H1 (cell line): ENCODE data around the gene LTC4S. TPM values are rescaled to one million over a fixed set of nuclear protein-coding genes. Genes with fewer than 3 reads are reported as not detected.

Source experiments
- CTCF ChIA-PET: fragments of 300-600 bp; sonication (Branson Sonifier 250); formaldehyde crosslinking; loops from one replicate; lab custom pipeline; 2021; ENCODE audit not compliant: partially characterized antibody; lab: Charles Lee
- POLR2A ChIA-PET: fragments of 300-600 bp; sonication (Branson Sonifier 250); formaldehyde crosslinking; loops from one replicate; lab custom pipeline; 2021; ENCODE audit warnings: inconsistent platforms; ENCODE audit not compliant: partially characterized antibody; lab: Charles Lee
- DNase-seq, 2 experiments: peaks; one replicate each; pipeline versions ENCODE4 v3.0.0 to v3.0.0-alpha.2; 2010 to 2022; ENCODE audit warnings: low spot score in 2 of 2, low read depth in 1 of 2, mixed read lengths in 1 of 2
- FAIRE-seq: peaks from 2 replicates; lab custom pipeline; 2011; peaks lifted over from hg19 to GRCh38; lab: Jason Lieb, UNC
- H2AFZ ChIP-seq: 2 replicates; pipeline ENCODE4 v1.8.1; 2012; ENCODE audit warnings: low read length, inconsistent platforms
- H2AK5ac ChIP-seq: 2 replicates; pipeline ENCODE4 v1.6.1; 2013; ENCODE audit warnings: low read depth, low read length
- H2BK120ac ChIP-seq: replicated peaks from 2 replicates; pipeline ENCODE3; 2013; ENCODE audit warnings: low read depth, low read length, inconsistent platforms
- H2BK12ac ChIP-seq: 2 replicates; pipeline ENCODE4 v1.6.1; 2013; ENCODE audit warnings: low read depth, low read length
- H2BK15ac ChIP-seq: 2 replicates; pipeline ENCODE4 v1.6.1; 2013; ENCODE audit warnings: low read length
- H2BK20ac ChIP-seq: 2 replicates; pipeline ENCODE4 v1.6.1; 2013; ENCODE audit warnings: low read length
- H2BK5ac ChIP-seq: 2 replicates; pipeline ENCODE4 v1.6.1; 2013; ENCODE audit warnings: low read depth, low read length
- H3K14ac ChIP-seq: 2 replicates; pipeline ENCODE4 v1.6.1; 2013; ENCODE audit warnings: inconsistent platforms; ENCODE audit not compliant: insufficient read length
- H3K18ac ChIP-seq: 2 replicates; pipeline ENCODE4 v1.6.1; 2013; ENCODE audit warnings: low read length; ENCODE audit errors: extremely low read depth
- H3K23ac ChIP-seq: 2 replicates; pipeline ENCODE4 v1.6.1; 2013; ENCODE audit warnings: inconsistent platforms; ENCODE audit not compliant: insufficient read length
- H3K23me2 ChIP-seq: 2 replicates; pipeline ENCODE4 v1.6.1; 2013; ENCODE audit warnings: low read depth, low read length
- H3K27ac ChIP-seq: 2 replicates; pipeline ENCODE4 v1.6.1; 2011; ENCODE audit warnings: low read depth, low read length, inconsistent platforms
- H3K27me3 ChIP-seq, 4 experiments: replicated peaks in 1 of 4; 1 replicate in 1 of 4; 2 replicates in 3 of 4; pipeline versions ENCODE4 v1.6.1 to v1.8.1; 2011 to 2013; ENCODE audit warnings: low read length in 3 of 4, mild to moderate bottlenecking in 3 of 4, inconsistent platforms in 2 of 4, mixed read lengths in 2 of 4, moderate library complexity in 1 of 4; ENCODE audit not compliant: control insufficient read depth in 3 of 4, insufficient read depth in 3 of 4; ENCODE audit errors: extremely low read depth in 1 of 4
- H3K36me3 ChIP-seq, 4 experiments: 2 replicates each; pipeline versions ENCODE4 v1.6.1 to v1.8.1; 2011 to 2013; ENCODE audit warnings: mild to moderate bottlenecking in 4 of 4, low read length in 3 of 4, moderate library complexity in 2 of 4, control low read depth in 1 of 4, inconsistent platforms in 1 of 4; ENCODE audit not compliant: insufficient read depth in 4 of 4, control insufficient read depth in 2 of 4
- H3K4ac ChIP-seq: replicated peaks from 2 replicates; pipeline ENCODE3; 2013; ENCODE audit warnings: low read length, low read depth, mixed read lengths, inconsistent platforms; ENCODE audit not compliant: insufficient read length
- H3K4me1 ChIP-seq, 4 experiments: replicated peaks in 1 of 4; 1 replicate in 1 of 4; 2 replicates in 3 of 4; pipeline versions ENCODE4 v1.6.1 to v1.8.1; 2011 to 2013; ENCODE audit warnings: low read length in 3 of 4, inconsistent platforms in 2 of 4, mixed read lengths in 1 of 4; ENCODE audit not compliant: insufficient read depth in 4 of 4, control insufficient read depth in 3 of 4
- H3K4me2 ChIP-seq, 2 experiments: 2 replicates each; pipeline versions ENCODE4 v1.6.1 to v1.8.1; 2011 to 2013; ENCODE audit warnings: low read depth in 2 of 2, low read length in 2 of 2, control low read depth in 1 of 2, inconsistent platforms in 1 of 2, mild to moderate bottlenecking in 1 of 2; ENCODE audit not compliant: insufficient read depth in 1 of 2
- H3K4me3 ChIP-seq, 4 experiments: fragments of 200-600, 300-600 bp in 1 of 4; sonication (generic), shearing (Covaris generic), sonication (Bioruptor Twin) in 1 of 4; 2 replicates each; pipeline versions ENCODE4 v1.5.1 to v1.8.1; 2011 to 2016; ENCODE audit warnings: low read length in 4 of 4, low read depth in 3 of 4, control low read depth in 2 of 4, inconsistent platforms in 2 of 4, mild to moderate bottlenecking in 2 of 4, mixed read lengths in 1 of 4, moderate library complexity in 1 of 4; ENCODE audit not compliant: insufficient read depth in 2 of 4; ENCODE audit errors: extremely low read depth in 1 of 4
- H3K56ac ChIP-seq: replicated peaks from 2 replicates; pipeline ENCODE3; 2013; ENCODE audit warnings: low read depth, mild to moderate bottlenecking, mixed read lengths, low read length, inconsistent platforms; ENCODE audit not compliant: insufficient read length
- H3K79me1 ChIP-seq: 2 replicates; pipeline ENCODE4 v1.6.1; 2013; ENCODE audit warnings: low read depth, low read length, control low read depth
- H3K79me2 ChIP-seq, 2 experiments: 2 replicates each; pipeline versions ENCODE4 v1.6.1 to v1.8.1; 2012 to 2013; ENCODE audit warnings: low read length in 2 of 2, mild to moderate bottlenecking in 2 of 2, inconsistent platforms in 1 of 2; ENCODE audit not compliant: insufficient read depth in 2 of 2, control insufficient read depth in 1 of 2
- H3K9ac ChIP-seq, 4 experiments: replicated peaks in 1 of 4; 1 replicate in 1 of 4; 2 replicates in 3 of 4; pipeline versions ENCODE4 v1.6.1 to v1.8.1; 2011 to 2013; ENCODE audit warnings: low read depth in 3 of 4, low read length in 3 of 4, control low read depth in 2 of 4, mild to moderate bottlenecking in 2 of 4, moderate library complexity in 2 of 4, inconsistent platforms in 1 of 4; ENCODE audit errors: extremely low read depth in 1 of 4
- H3K9me3 ChIP-seq, 2 experiments: 2 replicates each; pipeline versions ENCODE4 v1.6.1 to v1.8.1; 2012 to 2013; ENCODE audit warnings: mild to moderate bottlenecking in 2 of 2, moderate library complexity in 2 of 2, control low read depth in 1 of 2, inconsistent platforms in 1 of 2, low read depth in 1 of 2, low read length in 1 of 2, mixed read lengths in 1 of 2; ENCODE audit not compliant: insufficient read depth in 2 of 2
- H4K20me1 ChIP-seq, 2 experiments: replicated peaks in 1 of 2; 2 replicates each; pipeline versions ENCODE3 to v1.8.1; 2011 to 2013; ENCODE audit warnings: inconsistent platforms in 2 of 2, low read length in 2 of 2, mild to moderate bottlenecking in 1 of 2; ENCODE audit not compliant: insufficient read depth in 2 of 2, control insufficient read depth in 1 of 2
- H4K5ac ChIP-seq: 2 replicates; pipeline ENCODE4 v1.6.1; 2013; ENCODE audit warnings: low read length, low read depth, mixed read lengths, inconsistent platforms; ENCODE audit not compliant: insufficient read length
- H4K8ac ChIP-seq: 2 replicates; pipeline ENCODE4 v1.8.0; 2013; ENCODE audit warnings: mild to moderate bottlenecking, moderate library complexity, low read length, inconsistent platforms; ENCODE audit not compliant: insufficient read depth; ENCODE audit errors: extremely low read depth
- H4K91ac ChIP-seq: replicated peaks from 2 replicates; pipeline ENCODE3; 2013; ENCODE audit warnings: low read length, mixed read lengths, inconsistent platforms; ENCODE audit not compliant: insufficient read length
- ATF3 ChIP-seq: IDR thresholded peaks from 2 replicates; pipeline ENCODE4 v1.6.1; 2011; ENCODE audit warnings: low read depth, mild to moderate bottlenecking, low read length; ENCODE audit not compliant: insufficient read depth
- EP300 ChIP-seq, 2 experiments: IDR thresholded peaks; 1 replicate in 1 of 2; 2 replicates in 1 of 2; pipeline ENCODE4 v1.6.1; 2011 to 2012; ENCODE audit warnings: low read depth in 2 of 2, low read length in 2 of 2, mild to moderate bottlenecking in 2 of 2, borderline replicate concordance in 1 of 2, inconsistent platforms in 1 of 2, moderate library complexity in 1 of 2
- KDM1A ChIP-seq: fragments of 200-600, 300-600 bp; sonication (generic); IDR thresholded peaks from 2 replicates; pipeline ENCODE4 v1.7.1; 2016; ENCODE audit warnings: mild to moderate bottlenecking, low read length, borderline replicate concordance
- KDM5A ChIP-seq: fragments of 200-600 bp; IDR thresholded peaks from 2 replicates; pipeline ENCODE4 v1.7.1; 2012; ENCODE audit warnings: mild to moderate bottlenecking, low read length, inconsistent platforms, mixed read lengths
- PHF8 ChIP-seq: fragments of 200-600 bp; sonication (generic); conservative IDR thresholded peaks from 2 replicates; pipeline ENCODE4 v1.7.1; 2012; ENCODE audit warnings: low read depth, mild to moderate bottlenecking, inconsistent platforms, low read length, moderate library complexity
- POU5F1 ChIP-seq: IDR thresholded peaks from 2 replicates; pipeline ENCODE4 v1.6.1; 2011; ENCODE audit warnings: low read depth, mild to moderate bottlenecking, low read length, moderate library complexity
- TBP ChIP-seq: IDR thresholded peaks from 2 replicates; pipeline ENCODE4 v1.6.1; 2011; ENCODE audit warnings: low read depth, low read length, improper control_type of control experiment
- TCF12 ChIP-seq: IDR thresholded peaks from 2 replicates; pipeline ENCODE4 v1.6.1; 2011; ENCODE audit warnings: low read depth, mild to moderate bottlenecking, low read length
- WGBS, 2 experiments: shearing (Covaris generic) in 1 of 2; methylation state at CpG; one replicate each; pipeline versions ENCODE4 v1.1.6 to v1.1.7; 2013 to 2015; ENCODE audit warnings: low lambda C conversion rate in 2 of 2, mixed read lengths in 2 of 2, inconsistent platforms in 1 of 2, low coverage in 1 of 2, missing lambda C conversion rate in 1 of 2; ENCODE audit not compliant: insufficient replicate concordance in 2 of 2, insufficient coverage in 1 of 2, insufficient read length in 1 of 2; ENCODE audit errors: extremely low coverage in 1 of 2, missing lambda C conversion rate in 1 of 2; 5-methylcytosine and 5-hydroxymethylcytosine counted together
- polyA plus RNA-seq, 7 experiments: library from polyadenylated mRNA; depleted of rRNA in 3 of 7; stranded (reverse) in 5 of 7; unstranded in 2 of 7; fragments of >200 nt in 5 of 7; fragments of 200-250 nt in 2 of 7; gene quantifications; 1 replicate in 5 of 7; 2 replicates in 1 of 7; 4 replicates in 1 of 7; pipeline versions ENCODE4 v1.2.1 to v1.2.3, GENCODE V29; 2011 to 2013; ENCODE audit warnings: missing spikeins in 2 of 7, mixed read lengths in 2 of 7
- total RNA-seq: library from RNA; stranded (reverse); fragmentation: NEBNext Ultra II Directional; extraction: Animal tissue kit (Norgen Biotek cat#: 25700); gene quantifications from 2 replicates; pipeline ENCODE4 v1.2.1, GENCODE V29; 2021

Gene LTC4S
- total and polyA plus RNA-seq, 2 of the 8 experiments (the other 6 are each of a cell fraction or from before 2014, with no cell fraction given): 2.2 to 3.7 TPM

DNA sequence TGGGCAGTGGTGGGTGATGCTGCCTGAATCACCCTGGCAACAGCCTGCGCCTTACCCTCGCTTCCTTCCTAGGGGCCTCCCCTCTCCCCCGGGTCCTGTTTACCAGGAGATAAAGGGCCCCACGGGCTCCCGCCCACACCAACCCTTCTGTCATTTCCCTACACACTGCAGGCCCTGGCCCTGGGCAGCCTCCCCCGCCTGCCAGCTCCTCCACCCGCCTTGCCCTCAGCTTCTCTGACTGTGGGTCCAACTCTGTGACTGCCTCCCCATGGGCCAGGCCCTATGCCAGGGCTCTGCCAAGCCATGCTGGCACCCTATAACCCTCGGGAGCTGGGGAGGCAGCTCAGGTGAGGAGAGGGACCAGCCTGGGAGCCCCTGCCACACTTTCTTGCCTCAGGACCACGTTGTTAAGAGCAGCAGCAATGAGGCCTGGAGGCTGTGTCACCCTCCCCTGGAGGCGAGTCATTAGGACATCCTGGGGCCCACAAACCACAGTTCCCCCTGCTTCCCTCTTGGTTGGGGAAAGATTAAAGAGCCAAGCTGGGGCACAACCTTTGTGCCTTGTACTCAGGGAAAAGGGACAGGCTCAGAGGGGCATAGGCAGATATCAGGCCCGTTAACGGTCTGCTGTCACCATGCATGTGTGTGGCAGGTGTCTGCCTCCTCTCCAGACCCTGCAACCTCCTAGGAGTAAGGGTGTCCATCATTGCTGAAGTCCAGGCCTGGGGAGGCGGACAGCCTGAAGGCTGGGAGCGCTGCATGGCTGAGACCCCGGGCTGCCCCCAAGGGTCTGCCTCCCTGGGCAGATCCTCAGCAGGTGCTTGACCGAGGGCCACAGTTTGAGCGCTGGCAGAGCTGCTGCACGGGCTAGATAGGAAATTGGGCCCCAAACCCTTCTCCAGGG lies 10.1 kb downstream of the LTC4S start:
- Histone ChIP-seq H3K4me1 (peaks cover 0 to 32% (median 30%) of the 10 kb centered on the region in 4 experiments; a peak in 6 of 7 replicates), H3K9me3 (no peaks in the 10 kb centered on the region), H2BK12ac (no peak overlapping the region), H2BK120ac (no peak overlapping the region), H3K9ac (0 out of 7 replicates have a peak overlapping the region, but pooled peaks of 1 of the 4 experiments have one; percentile 15), H4K91ac (no peak overlapping the region), H3K23ac (no peak overlapping the region), H3K23me2 (peaks cover 10% of the 10 kb centered on the region; the same call in 1 of the 2 replicates), H3K4me3 (peak overlapping the region in 2 of 4 experiments; percentile 22 to 23; a peak in 3 of 8 replicates), H2BK15ac (0 out of 2 replicates have a peak overlapping the region, but pooled peaks have one; percentile 61), H3K4ac (no peak overlapping the region), H3K56ac (no peak overlapping the region), H3K27ac (no peak overlapping the region), H3K27me3 (no peaks in the 10 kb centered on the region), H3K36me3 (peaks cover 4 to 15% (median 12%) of the 10 kb centered on the region in 4 experiments; a peak in 6 of 8 replicates), H3K14ac (no peak overlapping the region), H2BK20ac (0 out of 2 replicates have a peak overlapping the region, but pooled peaks have one; percentile 48), H3K4me2 (peak overlapping the region; percentile 36 to 75; a peak in 3 of 4 replicates), H2BK5ac (0 out of 2 replicates have a peak overlapping the region, but pooled peaks have one; percentile 20), H3K79me1 (peaks cover 11% of the 10 kb centered on the region), H4K8ac (no peak overlapping the region; the same call in 1 of the 2 replicates), H3K79me2 (peaks cover 0 to 22% of the 10 kb centered on the region in 2 experiments; a peak in 2 of 4 replicates), H3K18ac (no peak overlapping the region; the same call in 1 of the 2 replicates), H4K5ac (no peak overlapping the region), H2AK5ac (0 out of 2 replicates have a peak overlapping the region, but pooled peaks have one; percentile 53), H2AFZ (no peak overlapping the region), H4K20me1 (peaks cover 8 to 26% of the 10 kb centered on the region in 2 experiments)
- POLR2A ChIA-PET: interaction anchor here (0.7 to 16.9 kb wide), 5 partner anchors 10 to 180 kb away, joined by 3 to 207 read pairs (median 4); partner anchors contain the start of genes HNRNPH1, LTC4S and SQSTM1
- peak in 1 of 2 experiments; percentile 44 for DNase-seq
- no peak for TF ChIP-seq POU5F1
- no peak for TF ChIP-seq TCF12
- TF ChIP-seq PHF8: no peak
- TF ChIP-seq EP300 (IDR thresholded peaks at IDR 0.05; ENCODE audit: borderline replicate concordance in 1 of 2, low read depth in 2 of 2, low read length in 2 of 2): no peak
- TF ChIP-seq KDM1A: no peak
- TF ChIP-seq TBP: no peak
- TF ChIP-seq ATF3: no peak
- TF ChIP-seq KDM5A: no peak
- no peak for FAIRE-seq
- WGBS, 2 experiments: 78% methylated on average over 18 of the region's 18 CpGs; no CpG with 5 or more reads in 1 of the 2 experiments
- CTCF ChIA-PET: interaction anchor here (0.9 to 3.9 kb wide), 7 partner anchors 10 to 67 kb away, joined by 3 to 23 read pairs (median 4); no protein-coding TSS in a partner anchor
